ENCODE data around the gene TMEM41A.

The TMEM41A gene

DNA sequence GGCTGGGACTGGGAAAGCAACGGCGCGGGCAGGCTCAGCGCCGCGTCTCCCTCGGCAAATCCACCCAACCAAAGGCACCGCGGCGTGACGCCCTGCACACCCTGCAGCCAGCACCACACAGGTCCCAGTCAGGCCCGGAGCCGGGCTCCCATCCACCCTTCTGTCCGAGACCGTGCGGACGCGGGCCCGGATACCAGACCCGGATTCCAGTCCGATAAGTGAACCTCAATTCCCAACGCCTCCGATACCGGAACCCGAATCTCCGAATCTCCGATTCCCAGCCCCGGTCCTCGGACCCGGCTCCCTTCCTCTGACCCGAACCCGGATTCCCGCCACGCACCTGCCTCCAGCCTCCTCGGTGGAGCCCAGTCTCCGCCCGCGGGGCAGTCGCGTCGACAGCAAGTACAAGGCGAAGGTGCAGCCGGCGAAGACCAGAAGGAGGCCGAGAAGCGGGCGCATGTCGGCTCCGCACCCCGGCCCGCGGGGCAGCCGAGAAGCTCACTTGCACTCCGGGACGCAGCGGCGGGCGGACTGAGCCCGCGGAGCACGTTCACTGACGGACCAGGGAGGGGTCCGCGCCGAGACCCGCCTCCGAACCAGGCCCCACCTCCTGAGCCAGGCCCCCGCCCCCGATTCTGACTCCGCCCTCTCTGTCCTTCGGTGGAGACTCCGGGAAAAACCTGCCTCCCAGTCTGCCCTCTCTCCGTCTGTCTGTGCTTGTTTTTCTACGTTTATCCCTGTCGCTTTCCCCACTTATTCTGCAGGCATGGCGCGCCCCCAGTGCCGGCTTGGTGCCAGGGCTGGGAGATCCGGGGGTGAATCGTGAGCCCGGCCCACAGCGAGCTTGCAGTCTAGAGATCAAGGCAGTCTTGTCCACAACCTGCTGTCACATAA is at the start of gene TMEM41A:
TSS of gene TMEM41A (minus strand) at position 533 of the 894 bp plus-strand sequence. CDS start at position 459, 74 bp downstream.
- peak; percentile 83 for DNase-seq (ENCODE audit: low read depth)

DNA sequence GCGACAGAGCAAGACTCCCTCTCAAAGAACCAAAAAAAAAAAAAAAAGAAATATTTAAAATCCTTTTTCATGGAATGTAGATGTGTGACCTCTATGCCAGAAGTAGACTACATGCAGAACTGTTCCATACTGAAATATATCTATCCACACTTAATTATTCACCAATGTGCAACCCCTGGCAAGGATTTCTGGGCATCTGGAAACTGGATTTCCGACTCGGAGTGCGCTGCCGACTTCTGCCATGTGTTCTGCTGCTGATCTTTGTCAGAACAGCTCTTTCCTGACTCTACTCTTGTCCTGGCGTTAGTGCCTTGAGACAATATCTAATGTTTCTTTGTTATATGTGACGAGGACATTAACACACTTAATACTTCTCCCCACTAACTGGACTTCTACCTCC is 41.9 kb upstream of the TMEM41A start:
- DNase-seq (ENCODE audit: low read depth) = no peak

DNA sequence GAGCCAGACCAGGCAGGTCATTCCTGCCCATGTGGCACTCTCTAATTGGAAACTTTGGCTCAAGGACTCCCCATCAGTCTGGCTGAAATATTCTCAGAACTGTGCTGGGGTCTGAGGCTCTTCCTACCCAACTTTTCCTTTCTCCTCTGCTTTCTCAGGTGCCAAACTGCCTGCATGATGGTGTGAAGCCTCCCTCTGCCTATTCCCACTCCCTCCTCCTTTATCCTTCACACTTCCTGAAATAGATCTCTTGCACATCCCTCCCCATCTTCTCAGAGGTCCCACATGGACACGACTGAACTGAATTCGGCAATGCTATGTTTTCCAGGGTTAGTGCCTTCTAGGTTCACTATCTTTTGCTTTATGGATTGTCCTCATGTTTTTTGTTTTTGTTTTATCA is 41.1 kb upstream of the TMEM41A start:
- DNase-seq (ENCODE audit: low read depth) = no peak

DNA sequence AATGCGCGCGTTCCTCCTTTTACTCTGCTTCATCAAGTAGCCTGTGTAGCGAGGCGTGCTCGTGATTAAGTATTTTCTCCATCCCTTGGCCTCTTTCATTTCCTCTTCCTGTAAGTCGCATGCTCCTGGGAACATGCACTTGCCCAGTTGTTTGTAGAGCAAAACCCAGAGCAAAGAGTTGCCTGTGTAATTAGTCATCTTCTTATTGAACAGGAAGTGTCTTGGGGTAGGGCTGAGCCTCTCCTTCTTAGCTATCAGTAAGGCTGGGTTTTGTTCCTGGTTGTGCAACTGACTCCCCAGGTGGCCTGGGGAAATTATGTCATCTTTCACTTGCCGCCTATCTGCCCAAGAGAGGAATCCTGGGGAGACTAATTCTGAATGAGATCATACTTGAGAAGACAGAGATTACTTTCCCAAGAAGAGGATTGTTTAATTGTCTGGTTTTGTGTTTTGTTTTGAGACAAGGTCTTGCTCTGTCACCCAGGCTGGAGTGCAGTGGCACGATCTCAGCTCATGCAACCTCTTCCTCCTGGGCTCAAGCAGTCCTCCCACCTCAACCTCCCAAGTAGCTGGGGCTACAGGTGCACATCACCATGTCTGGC is 38.6 kb upstream of the TMEM41A start:
- no peak for DNase-seq (ENCODE audit: low read depth)

DNA sequence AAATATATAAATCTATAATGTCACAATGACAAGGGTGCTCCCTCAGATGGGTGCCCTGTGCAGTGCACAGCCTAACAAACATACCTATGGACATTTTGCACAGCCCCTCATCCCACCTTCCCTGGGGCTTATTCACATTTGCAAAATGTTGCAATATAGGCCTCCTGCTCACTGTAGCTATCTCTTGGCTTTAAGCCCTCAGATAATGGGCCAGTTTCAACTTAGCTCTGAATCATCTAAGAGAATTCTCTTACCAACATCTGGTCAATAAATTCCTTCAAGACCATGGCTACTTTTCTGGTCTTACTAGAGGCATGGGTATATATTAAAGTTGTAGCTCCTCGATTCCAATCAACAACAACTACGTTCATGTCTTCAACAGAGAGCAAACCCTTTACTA is 35.7 kb upstream of the TMEM41A start:
- DNase-seq (ENCODE audit: low read depth) = no peak

DNA sequence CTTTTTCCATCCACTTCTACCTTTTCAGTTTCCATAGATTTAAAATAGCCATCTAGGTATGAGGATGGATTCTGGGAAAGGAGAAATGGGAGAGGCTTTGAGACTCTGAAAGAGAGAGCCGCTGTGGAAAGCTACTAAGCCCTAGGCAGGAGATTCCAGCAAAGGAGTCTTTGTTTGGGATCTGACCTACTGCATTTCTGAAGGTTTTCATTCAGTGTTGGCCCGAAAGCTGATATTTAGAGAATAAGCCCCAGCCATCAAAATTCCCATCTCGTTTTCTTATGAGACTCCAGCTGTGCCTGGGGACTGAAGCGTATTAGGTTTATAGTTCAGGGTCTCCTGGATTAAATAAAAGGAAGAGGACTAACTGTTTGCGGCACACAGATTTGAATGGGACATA is 34.1 kb upstream of the TMEM41A start:
- no peak for DNase-seq (ENCODE audit: low read depth)

DNA sequence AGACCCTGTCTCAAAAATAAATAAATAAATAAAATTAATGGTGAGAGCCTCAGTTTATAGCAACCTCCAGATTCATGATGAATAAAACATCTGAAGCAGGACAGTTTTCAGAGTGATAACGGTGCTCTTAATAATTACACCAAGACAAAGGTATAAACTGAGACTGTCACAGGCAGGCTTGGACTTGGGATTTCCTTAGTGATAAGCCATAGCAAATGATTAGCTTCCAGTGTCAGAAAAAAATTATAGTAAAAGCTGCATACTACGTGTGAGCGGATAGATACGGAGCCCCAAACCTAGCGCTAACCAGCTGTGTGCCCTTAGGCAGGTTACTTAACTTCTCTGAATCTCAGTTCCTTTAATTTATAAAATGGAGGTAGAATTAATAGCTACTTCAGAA is 32.0 kb upstream of the TMEM41A start:
- no peak for DNase-seq (ENCODE audit: low read depth)

DNA sequence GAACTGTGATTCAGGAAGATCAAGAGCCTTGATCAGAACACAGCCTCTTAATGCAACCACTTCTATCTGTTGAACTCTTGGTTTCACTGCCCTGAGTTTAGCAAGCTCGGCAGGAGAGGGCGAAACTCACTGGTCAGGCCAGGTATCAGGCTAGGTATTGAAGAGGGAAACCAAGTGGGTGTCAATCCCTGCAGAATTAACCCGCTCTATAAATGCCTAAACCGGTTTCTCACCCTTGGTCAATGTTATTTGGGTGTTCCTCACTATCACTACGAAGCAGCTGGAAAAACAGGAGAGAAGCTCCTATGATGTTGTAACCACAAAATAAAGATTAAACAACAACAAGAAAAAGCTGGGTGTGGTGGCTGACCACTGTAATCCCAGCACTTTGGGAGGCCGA is 29.7 kb upstream of the TMEM41A start:
- DNase-seq (ENCODE audit: low read depth) = no peak

DNA sequence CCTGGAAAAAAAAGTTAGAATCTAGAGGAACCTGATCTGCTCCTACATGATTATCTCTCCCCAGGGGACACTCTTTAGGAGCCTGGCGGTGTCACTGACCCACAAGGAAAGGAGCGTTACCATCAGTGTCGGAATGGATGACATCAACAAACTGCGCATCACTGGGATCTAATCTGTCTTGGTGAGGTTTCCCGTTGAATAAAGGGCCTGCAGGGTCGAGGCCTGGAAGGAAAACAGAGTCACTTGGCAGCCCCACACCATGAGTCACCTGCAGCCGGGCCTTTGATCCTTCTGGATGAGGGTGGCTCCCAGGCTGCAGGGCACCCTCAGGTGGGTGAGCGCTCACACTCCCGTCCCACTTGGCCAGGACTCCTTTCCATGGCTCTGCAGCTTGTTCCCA is 28.5 kb upstream of the TMEM41A start:
- no peak for DNase-seq (ENCODE audit: low read depth)

DNA sequence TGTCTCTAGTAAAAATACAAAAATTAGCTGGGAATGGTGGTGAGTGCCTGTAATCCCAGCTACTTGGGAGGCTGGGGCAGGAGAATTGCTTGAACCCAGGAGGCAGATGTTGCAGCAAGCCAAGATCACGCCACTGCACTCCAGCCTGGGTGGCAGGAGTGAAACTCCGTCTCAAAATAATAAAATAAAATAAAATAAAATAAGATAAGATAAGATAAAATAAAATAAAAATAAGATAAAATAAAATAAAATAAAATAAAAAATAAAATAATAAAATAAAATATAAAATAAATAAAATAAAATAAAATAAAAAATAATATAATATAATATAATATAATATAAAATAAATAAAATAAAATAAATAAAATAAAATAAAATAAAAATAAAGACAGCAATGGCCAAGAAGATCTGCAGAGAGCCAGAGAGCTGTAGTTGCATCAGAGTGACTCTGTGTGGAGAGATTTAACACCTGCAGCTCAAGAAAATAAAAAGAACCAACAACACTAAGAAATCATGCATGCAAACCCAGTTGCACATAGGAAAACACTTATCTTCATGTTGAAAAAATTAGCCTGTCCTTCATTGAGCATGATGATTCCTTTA is 27.6 kb upstream of the TMEM41A start:
- DNase-seq (ENCODE audit: low read depth) = no peak

DNA sequence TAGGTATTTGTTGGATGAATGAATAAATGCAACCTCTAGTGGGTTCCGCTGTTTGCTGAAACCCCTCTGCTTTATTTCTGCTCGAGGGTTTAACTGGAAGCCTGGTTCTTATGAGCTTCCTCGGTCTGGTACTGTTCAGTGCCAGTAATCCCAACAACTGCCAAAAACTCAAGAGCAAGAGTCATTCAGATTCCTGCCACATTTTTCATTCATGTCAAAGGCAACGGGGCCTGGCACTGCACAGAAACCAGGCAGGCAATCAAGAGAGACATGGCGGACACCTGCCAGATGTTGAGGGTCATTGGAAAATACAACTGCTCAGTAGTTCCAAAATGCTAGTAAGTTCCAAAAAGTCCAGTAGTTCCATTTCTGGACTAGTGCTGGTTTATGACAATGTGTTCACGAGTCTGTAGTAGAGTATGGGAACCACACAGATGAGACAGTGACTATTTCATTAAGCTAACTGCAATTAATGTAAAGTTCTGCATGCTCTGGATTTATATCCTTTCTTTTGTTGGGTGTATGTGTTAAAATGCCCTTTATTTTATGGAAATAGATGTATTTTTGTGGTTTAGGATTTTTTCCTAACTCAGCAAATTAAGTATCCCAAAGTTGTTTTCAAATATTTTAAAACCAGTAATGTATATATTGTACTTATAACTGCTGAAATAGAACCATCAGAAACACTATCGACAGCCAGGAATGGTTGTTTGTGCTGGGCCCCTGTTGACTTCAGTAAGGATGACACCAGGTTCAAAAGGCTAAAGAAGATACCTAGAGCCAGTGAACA is 22.7 kb upstream of the TMEM41A start:
- no peak for DNase-seq (ENCODE audit: low read depth)

DNA sequence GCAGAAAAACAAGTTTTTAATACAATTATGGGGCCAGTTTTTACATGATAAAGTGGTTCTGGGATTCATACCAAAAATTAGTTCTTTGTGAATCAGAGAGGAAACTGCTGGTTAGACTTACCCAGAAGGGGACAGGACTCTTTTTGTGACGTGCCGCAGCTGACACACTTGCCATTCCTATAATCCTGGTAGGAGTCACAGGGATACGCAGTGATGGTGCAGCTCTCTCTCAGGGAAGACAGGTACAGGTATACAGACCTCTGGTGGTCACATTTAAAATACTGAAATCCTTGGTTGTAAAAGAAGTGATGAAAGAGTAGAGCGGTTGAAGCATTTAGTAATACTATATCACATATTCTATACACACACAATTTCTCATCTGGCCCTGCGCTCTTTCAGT is 20.2 kb upstream of the TMEM41A start:
- DNase-seq (ENCODE audit: low read depth) = no peak

DNA sequence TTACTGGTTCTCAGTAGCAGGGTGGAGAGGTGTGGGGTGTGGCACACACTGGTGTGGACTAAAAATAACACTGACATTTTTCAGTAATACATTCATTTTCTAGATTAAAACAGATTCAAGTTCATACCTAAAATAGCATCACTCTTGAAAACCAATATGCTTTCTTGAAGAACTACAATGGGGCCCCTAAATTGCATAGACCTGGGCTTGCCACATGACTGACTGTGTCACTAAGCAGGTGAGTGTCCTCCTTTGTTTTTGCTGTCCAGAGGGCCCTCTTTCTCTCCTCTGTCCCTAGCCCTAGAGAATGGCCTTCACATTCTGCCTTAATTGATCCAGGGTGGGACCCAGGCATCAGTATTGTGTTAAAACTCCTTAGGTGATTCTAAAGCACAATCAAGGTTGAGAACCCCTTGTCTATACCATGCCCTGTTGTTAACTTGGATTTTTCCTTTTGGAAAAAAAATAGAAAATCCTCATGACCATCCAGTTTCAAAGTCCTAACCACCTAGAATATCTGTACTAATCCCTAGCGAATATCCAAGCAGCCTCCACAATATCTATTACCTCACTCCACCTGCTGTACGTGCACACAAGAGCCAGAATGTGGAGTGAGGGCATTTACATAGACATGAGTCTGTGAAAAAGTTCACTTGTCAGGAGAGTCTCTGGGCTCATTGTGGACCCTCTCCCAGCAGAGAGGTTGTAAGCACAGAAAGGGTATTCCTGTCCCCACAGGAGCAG is 18.7 kb upstream of the TMEM41A start:
- no peak for DNase-seq (ENCODE audit: low read depth)

DNA sequence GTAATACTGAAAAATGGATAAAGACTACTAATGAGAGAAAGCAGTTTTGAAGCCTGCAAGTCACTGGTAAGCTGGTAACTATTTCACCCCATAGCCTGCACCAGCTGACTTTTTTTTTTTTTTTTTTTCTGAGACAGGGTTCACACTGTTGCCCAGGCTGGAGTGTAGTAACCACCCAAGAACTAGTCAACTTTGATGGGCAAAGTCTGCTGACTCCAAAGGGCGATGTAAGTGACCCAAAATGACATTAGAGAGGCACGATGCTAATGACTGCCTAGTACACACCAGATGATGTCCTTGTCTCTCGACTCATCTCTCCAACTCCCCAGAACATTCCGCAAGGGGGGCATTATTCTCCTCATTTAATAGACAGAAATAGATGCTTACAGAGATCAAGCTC is 12.9 kb upstream of the TMEM41A start:
- DNase-seq (ENCODE audit: low read depth) = no peak

DNA sequence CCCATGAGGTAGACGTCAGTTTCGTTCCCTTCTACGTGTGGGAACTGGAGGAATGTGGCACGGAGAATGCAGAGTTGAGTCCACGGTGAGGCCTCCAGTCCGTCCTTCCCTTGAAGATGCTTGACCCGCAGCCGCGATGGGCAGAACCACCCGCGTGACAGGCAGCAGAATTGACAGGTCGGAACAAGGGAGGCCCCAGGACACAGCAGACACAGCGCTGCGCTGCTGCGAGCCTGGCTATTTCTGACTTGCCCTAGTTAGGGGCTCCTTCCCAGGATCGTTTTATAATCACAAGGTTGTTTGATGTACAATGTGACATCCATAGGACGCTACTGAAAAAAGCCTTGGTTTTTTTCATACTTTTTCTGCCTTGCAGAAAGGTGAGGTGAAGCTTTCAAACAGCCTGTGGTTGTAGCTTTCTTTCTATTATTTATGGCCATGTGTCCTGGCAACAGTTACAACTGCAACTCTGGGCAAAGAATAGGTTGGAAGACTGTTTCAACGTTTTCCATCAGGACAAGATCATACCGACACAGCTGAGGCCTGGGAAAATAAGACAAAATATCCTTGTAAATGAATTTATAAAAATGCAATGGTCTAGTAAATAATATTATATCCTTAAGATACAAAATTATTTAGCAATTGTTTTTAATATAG is 9.6 kb upstream of the TMEM41A start:
- DNase-seq (ENCODE audit: low read depth) = no peak

DNA sequence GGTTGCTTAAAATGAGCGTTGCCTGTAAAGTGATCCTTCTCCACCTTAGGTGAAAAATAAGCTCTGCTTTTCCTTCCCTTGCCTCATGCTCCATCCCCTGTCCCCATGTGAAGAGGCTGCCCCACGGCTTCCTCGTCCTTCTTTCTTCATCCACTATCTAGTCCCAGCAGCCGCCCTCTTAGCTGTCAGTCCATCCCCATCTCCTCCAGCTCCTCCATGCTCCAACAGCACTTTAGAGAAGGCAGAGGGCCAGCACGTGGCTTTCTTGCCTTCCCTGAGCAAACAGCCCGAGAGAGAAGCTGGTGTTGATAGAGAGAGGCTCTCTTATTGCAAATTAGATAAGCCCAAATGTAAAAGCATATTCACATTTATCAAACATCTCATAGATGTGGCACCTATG is 9.0 kb upstream of the TMEM41A start:
- no peak for DNase-seq (ENCODE audit: low read depth)

DNA sequence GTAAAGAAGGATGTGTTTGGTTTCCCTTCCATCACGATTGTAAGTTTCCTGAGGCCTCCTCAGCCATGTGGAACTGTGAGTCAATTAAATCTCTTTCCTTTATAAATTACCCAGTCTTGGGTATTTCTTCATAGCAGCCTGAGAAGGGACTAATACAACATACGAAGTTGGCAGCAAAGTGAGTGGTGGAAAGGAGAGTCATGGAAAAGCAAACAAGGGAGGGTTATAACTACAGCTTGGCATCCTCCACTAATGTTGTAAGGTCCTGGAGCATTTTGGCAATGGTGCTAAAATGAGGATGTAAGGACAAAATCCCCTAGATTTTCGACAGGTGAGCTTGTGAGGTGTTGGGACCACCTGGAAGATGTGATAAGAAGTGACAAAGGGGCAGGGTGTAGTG is 5.8 kb upstream of the TMEM41A start:
- no peak for DNase-seq (ENCODE audit: low read depth)

DNA sequence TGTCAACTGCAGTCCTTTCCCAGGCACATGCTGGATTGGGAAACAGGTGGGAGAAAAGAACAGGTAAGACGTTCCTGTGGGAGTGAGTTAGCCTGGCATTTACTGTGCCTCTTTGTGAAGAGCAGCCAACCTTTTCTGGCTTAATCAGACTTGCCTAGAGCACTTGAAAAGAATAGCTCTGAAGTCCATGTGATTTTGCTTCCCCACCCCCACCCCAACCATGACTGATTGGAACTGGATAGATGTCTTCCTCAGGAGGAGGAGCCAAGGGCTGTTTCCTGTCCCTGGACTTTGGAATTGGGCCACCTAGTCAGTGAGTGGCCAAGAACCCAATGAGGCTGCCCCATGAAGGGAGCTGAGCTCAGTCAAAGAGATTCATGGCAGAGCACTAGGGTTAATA is 4.7 kb upstream of the TMEM41A start:
- DNase-seq (ENCODE audit: low read depth) = no peak

DNA sequence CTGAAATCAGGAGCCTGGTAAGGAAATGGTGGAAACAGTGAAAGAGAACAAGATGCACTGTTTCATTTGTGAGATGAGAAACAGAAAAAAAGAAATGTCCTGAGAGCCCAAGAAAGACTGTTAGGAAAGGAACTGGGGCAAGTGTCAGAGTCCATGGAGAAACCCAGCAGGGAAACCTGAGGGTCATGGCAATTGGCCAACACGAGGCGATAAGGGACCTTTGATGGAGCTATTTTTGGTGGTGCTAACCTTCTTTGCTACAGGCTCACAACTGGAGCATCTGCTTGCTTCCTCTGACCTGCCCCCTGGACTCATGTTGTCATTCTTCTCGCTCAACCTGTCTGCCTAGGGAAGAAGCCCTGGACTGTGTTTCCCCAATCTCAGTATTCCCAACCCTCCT is 4.2 kb upstream of the TMEM41A start:
- no peak for DNase-seq (ENCODE audit: low read depth)

DNA sequence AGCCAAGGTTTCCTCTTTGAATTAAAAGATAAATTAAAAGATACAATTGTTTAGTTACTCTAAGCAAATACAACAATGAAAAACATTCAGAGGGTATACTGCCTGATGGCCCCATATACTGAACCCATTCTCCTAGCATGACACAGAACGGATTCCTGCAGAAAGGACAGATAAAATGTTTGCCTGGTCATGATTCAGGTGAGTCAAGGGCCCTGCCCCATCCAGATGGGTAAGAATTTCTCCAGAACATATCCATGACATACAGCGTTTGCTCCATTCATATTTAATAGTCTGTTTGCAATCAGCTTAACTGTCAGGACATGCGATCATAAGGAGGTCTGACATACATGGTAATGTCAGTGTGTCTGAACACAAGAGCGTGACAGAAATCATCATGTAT is 8.6 kb downstream of the TMEM41A start:
- DNase-seq (ENCODE audit: low read depth) = no peak

DNA sequence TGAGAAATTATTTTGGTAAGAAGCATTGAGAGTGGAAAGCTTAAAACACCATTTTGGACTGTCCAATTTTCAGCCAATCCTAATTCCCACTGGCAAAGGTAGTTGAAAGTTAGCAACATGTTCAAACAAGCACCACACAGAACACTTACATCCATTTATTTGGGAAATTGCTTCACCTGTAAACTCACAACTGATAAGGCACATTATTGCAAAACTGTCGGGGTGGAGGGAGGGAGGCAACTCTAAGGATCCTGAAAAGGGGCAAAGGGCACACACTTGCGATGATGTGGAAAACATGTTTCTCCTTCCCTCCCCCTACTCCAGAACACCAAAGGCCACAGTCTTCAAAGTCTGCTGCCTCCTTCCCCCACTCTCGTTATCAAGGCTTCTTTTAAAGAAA is 9.4 kb downstream of the TMEM41A start:
- DNase-seq (ENCODE audit: low read depth) = no peak
